ENCODE data around the gene RFX5. TPM values are rescaled to one million over a fixed set of nuclear protein-coding genes. Genes with fewer than 3 reads are reported as not detected.

RFX5 gene
- total RNA-seq, 1 donor from 2014 or later = 97.5 TPM

DNA sequence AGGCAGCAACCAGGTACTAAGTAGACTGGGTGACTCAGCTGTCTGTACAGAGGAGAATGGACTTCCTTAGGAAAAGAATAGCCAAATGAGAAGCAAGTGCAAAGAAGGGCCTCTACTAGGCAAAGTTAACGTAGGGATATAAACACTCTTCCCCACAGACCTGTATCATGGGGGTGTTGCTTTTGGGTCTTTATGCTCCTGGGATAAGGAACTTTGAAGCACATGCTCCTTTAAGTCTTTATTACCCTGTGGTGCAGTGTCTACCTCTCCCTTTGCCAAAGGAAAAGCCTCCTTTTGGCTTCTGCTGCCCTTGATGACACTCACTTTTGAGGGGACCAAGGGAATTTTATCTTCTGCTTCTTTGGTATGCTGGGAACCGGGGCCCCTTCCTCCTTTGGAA, 5.0 kb downstream of the RFX5 start:
- no peaks in the 10 kb centered on the region for H3K27me3 Mint-ChIP-seq
- no peak for DNase-seq (ENCODE audit: low spot score, unreplicated experiment)
- no peak overlapping the region for H3K4me3 Mint-ChIP-seq (ENCODE audit: low read depth)
- H3K27ac Mint-ChIP-seq = no peak overlapping the region
- H3K36me3 Mint-ChIP-seq (ENCODE audit: insufficient read depth) = peaks cover 15% of the 10 kb centered on the region
- no peaks in the 10 kb centered on the region for H3K9me3 Mint-ChIP-seq (ENCODE audit: low read depth)
- peaks cover 14% of the 10 kb centered on the region for H3K4me1 Mint-ChIP-seq (ENCODE audit: low read depth)
- TF ChIP-seq, protein P1, sequence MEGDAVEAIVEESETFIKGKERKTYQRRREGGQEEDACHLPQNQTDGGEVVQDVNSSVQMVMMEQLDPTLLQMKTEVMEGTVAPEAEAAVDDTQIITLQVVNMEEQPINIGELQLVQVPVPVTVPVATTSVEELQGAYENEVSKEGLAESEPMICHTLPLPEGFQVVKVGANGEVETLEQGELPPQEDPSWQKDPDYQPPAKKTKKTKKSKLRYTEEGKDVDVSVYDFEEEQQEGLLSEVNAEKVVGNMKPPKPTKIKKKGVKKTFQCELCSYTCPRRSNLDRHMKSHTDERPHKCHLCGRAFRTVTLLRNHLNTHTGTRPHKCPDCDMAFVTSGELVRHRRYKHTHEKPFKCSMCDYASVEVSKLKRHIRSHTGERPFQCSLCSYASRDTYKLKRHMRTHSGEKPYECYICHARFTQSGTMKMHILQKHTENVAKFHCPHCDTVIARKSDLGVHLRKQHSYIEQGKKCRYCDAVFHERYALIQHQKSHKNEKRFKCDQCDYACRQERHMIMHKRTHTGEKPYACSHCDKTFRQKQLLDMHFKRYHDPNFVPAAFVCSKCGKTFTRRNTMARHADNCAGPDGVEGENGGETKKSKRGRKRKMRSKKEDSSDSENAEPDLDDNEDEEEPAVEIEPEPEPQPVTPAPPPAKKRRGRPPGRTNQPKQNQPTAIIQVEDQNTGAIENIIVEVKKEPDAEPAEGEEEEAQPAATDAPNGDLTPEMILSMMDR (IDR thresholded peaks at IDR 0.05; ENCODE audit: unreplicated experiment) = no peak

DNA sequence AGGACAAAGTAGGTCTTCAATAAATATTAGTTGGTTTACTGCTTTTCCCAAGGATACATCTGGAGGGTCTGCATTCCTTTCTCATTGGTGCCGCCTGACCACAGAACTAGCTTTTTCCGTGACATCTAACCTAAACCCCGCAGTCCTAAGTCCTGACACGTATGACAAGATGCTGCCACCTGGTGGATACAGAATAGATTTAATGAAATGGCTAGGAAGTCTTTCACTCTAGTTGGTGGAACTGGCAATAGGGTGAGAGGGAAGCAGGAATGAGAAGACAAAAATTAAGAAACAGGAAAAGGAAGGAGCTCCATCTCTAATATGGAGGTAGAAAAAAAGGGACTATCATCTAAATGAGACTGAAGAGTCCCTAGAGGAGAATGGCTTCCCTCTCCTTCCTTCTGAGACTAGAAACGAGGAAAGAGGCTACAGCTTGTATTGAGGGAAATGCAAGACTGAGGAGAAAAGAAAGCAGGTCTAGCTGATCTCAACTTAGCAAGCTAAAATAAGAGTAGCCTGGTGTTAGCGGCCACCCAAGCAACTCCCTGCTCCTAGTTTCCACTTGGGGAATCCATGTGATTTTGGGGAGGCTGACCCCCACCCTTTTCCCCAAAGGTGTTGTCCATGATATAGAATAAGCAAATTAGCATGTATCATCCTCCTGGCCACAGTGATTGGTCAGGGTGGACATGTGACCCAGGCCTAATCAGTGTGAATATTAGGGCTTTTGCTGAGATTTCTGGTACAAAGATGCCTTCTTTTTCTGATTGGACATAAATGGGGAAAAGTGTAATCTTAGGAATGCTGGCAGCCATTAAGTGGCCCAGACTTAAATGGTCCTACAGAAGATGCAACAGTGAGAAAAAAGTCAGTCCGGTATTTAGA, 5.9 kb downstream of the RFX5 start:
- H3K4me3 Mint-ChIP-seq (ENCODE audit: low read depth) = no peak overlapping the region
- H3K27me3 Mint-ChIP-seq = no peaks in the 10 kb centered on the region
- H3K9me3 Mint-ChIP-seq (ENCODE audit: low read depth) = no peaks in the 10 kb centered on the region
- H3K36me3 Mint-ChIP-seq (ENCODE audit: insufficient read depth) = peaks cover 15% of the 10 kb centered on the region
- TF ChIP-seq, protein P1 (IDR thresholded peaks at IDR 0.05; ENCODE audit: unreplicated experiment) = peak; percentile 75
- peak overlapping the region; percentile 45 for H3K27ac Mint-ChIP-seq
- peaks cover 6% of the 10 kb centered on the region for H3K4me1 Mint-ChIP-seq (ENCODE audit: low read depth)
- peak; percentile 17 for DNase-seq (ENCODE audit: low spot score, unreplicated experiment)

DNA sequence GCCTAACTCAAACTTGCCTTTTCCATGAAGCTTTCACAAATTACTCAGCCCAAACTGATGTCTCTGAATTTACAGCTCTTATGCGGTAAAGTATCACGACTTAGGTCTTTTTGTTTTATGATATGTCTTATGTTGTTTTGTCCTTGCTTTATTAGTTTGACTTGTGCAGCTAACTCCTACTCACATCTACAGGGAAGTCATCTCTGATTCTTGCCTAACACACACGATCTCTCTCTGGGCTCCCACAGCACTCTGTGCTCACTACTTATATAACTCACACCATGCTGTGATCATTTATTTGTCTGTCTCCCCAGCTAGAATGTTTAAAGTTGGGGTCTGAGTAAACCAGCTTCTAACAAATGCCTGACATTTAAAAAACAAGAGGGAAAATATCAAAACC, 10.5 kb downstream of the RFX5 start:
- Mint-ChIP-seq H3K27me3 (no peaks in the 10 kb centered on the region), H3K4me1 (ENCODE audit: low read depth) (peaks cover 2% of the 10 kb centered on the region), H3K36me3 (ENCODE audit: insufficient read depth) (peaks cover 1% of the 10 kb centered on the region), H3K27ac (no peak overlapping the region), H3K9me3 (ENCODE audit: low read depth) (no peaks in the 10 kb centered on the region), H3K4me3 (ENCODE audit: low read depth) (no peak overlapping the region)
- no peak for DNase-seq (ENCODE audit: low spot score, unreplicated experiment)
- TF ChIP-seq, protein P1 (IDR thresholded peaks at IDR 0.05; ENCODE audit: unreplicated experiment) = no peak

DNA sequence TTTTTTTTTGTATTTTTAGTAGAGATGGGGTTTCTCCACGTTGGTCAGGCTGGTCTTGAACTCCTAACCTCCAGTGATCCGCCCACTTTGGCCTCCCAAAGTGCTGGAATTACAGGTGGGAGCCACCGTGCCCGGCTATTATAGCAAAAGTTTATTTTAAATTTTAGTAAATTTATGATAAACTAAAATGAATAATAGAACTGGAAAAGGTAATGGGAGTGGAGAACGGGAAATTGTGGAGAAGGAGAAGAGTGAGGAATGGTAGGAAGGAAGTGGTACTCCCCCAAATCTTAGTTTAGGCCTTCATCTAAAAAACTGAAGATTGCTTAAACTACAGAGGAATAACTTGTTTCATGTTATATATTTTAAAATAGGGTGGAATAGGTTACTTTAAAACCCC, 12.2 kb downstream of the RFX5 start:
- no peak overlapping the region for H3K27ac Mint-ChIP-seq
- H3K9me3 Mint-ChIP-seq (ENCODE audit: low read depth) = no peaks in the 10 kb centered on the region
- no peaks in the 10 kb centered on the region for H3K4me1 Mint-ChIP-seq (ENCODE audit: low read depth)
- no peak for DNase-seq (ENCODE audit: low spot score, unreplicated experiment)
- H3K36me3 Mint-ChIP-seq (ENCODE audit: insufficient read depth) = no peaks in the 10 kb centered on the region
- TF ChIP-seq, protein P1 (IDR thresholded peaks at IDR 0.05; ENCODE audit: unreplicated experiment) = no peak
- H3K27me3 Mint-ChIP-seq = no peaks in the 10 kb centered on the region
- no peak overlapping the region for H3K4me3 Mint-ChIP-seq (ENCODE audit: low read depth)

DNA sequence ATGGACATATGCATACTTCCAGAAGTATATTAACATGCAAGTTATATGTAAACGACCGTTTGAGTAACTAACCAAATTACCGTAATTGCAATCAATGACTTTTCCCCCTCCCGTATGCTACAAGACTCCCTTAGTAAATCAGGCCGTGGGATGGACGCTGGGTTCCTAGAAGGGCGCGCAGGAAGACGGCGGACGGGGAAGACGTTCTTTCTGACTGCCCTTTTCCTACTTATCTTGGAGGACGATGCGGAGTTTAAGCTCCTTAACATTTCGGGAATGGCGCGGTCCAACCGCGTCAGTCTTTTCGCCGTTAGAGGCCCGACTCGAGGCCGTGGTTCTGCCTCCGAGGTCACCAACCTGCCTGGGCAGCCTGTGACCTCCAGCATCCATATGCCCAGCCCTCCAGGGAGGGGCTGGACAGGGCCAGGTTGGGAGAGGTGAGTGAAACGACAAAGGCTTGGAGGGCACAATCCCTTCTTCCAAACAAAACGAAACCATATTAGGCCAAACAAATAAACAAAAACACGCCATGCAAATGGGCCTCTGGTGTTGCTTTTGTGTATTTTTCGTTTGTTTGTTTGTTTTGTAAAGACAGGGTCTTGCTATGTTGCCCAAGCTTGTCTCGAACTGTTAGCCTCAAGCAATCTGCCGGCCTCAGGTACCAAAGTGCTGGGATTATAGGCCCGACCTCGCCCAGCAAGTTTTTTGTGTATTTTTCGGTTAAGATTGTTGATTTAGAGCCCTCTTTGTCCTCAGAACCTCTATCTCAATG, 19.0 kb downstream of the RFX5 start:
- no peak for DNase-seq (ENCODE audit: low spot score, unreplicated experiment)

More for the DNA sequence above, 19.0 kb downstream of the RFX5 start:
- Mint-ChIP-seq H3K4me3 (ENCODE audit: low read depth) (peak overlapping the region; percentile 96), H3K36me3 (ENCODE audit: insufficient read depth) (peaks cover 8% of the 10 kb centered on the region), H3K27ac (peak overlapping the region; percentile 100), H3K4me1 (ENCODE audit: low read depth) (peaks cover 18% of the 10 kb centered on the region), H3K27me3 (no peaks in the 10 kb centered on the region), H3K9me3 (ENCODE audit: low read depth) (no peaks in the 10 kb centered on the region)
- TF ChIP-seq, protein P1 (IDR thresholded peaks at IDR 0.05; ENCODE audit: unreplicated experiment) = no peak
